IPS-NIHi7 (cell line): ENCODE measurements around the gene CD300H.
"Not testable (repeated sequence)": the region's sequence is repeated elsewhere in the genome, so short reads cannot be mapped to it uniquely, and the experiment has no call there.

Source experiments
- DNase-seq: peaks from one replicate; pipeline ENCODE4 v3.0.0; 2012; ENCODE audit warnings: mixed read lengths; ENCODE audit errors: extremely low spot score

CD300H gene

GRCh38 chr17:74526681-74527080 is 40.6 kb downstream of the CD300H start:
- no peak for DNase-seq

DNA sequence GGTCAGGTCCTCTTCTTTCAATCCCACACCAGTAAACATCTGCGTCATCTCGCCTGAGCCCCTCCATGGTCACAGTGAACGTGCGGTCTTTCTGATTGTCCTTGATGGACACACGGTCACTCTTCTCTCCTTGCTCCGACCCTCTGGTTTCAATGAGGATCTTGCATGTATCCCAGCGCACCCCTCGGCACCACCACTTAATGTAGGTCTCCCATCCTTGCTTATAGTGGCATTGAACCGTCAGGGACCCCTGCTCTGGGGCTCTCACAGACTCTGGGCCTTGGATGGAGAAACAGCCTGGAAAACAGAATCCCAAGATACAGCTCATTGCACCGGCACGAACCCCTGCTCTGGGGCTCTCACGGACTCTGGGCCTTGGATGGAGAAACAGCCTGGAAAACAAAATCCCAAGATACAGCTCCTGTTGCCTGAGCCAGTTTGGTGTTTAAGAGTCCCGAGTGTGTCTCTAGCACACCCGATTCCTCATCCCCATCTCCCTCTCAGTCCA is 41.5 kb downstream of the CD300H start:
- no peak for DNase-seq

- peak; percentile 6 for DNase-seq
Observed at GRCh38 chr17:74525465-74525725, 41.9 kb downstream of the CD300H start.

DNA sequence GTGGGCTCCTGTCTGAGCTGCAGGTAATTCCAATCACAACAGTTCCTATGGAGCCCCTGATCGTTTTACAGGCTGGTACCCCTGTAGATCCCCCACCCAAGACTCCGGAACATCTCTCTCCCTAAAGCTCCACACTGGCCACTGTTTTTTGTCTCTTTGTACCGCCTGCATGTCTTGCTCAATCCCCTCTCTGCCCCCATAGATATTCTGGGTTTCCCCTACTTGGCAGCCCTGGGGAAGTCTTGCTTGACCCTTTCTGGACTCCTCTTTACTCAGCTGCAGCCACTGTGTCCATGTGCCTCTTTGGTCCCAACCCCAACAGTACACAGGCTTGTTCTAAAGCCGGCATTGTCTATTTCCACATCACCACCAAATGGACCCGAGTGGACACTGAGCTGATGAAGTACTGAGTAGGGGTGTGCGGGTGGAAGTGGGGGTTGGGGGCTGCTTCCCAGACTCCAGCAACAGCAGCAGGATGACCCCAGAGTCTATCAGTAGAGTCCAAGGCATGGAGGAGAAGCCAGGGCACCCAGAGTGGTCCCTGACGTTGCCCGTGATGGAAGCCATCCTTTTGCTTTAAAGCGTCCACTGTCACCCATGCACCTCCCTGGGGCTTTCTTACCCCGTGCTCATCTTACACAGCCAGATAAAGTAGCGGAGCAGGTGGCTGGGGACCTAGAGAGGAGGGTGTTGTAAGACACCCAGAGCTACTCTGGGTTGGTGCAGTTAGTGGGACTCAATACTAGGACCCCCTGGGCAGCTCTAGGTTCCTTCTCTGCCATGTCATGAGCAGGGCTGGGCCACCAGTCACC is 42.5 kb downstream of the CD300H start:
- no peak for DNase-seq

- no peak for DNase-seq
Observed at GRCh38 chr17:74523308-74523707, 44.0 kb downstream of the CD300H start.

DNA sequence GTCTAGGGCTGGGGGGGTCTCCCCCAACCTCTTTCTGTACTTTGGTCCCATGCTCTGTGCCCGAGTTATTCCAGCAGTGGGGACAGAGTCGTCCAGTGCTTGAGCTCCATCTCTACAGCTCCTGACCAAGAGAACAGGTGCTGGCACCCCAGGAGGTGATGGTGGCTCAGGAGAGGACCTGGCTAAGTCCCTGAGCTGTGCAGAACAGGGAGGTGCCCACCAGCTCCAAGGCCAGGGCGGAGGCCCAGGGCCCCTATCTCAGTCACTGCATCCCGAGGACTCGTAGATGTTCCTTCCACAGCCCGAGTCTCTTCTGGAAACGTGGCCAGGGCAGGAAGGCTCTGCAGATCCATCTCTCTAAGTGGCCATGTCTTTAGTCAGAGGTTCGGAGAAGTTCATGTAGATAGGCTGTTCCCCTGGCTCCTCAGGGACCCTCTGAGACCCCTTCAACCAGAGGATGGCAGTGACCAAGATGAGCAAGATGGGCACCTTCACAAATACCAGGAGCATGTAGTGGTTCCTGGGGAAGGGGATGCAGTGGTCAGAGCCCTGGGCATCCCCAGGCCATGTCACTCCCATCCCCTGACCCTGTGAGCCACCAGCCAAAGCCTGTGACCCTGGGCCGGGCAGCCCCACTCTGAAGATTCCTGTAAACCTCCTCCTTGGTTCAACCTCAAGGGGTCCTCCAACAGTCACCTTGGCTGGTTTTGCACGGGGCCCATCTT is 44.8 kb downstream of the CD300H start:
- DNase-seq = peak; percentile 5

DNA sequence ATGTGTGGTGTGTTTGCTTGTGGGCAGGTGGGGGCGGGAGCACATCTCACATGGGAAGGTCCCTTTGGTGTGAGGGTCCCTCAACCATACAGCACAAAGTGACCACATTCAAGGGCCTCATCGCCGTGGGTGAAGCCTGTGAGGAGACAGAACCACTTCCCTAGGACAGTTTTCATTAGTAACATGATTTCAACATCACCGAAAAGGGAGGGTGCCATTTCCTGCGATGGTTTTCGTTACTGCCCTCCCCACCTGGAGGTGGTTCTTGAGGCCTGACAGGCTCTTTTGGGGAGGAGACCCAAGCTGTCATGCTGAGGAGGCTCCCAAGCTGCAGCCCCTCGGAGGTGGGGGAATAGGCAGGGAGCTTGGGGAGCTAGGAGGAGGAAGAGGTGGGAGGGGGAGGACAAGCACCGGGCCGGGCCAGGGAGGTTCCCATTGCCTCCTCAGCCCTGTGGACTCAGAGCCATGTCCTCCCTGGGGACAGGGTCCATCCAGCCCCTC is 45.6 kb downstream of the CD300H start:
- DNase-seq = peak; percentile 7

GRCh38 chr17:74520790-74521480 is 46.4 kb downstream of the CD300H start:
- peak; percentile 4 for DNase-seq

- DNase-seq = no peak
Observed at GRCh38 chr17:74520016-74520434, 47.3 kb downstream of the CD300H start.

GRCh38 chr17:74518413-74518981 is 48.8 kb downstream of the CD300H start:
- DNase-seq = not testable (repeated sequence)

DNA sequence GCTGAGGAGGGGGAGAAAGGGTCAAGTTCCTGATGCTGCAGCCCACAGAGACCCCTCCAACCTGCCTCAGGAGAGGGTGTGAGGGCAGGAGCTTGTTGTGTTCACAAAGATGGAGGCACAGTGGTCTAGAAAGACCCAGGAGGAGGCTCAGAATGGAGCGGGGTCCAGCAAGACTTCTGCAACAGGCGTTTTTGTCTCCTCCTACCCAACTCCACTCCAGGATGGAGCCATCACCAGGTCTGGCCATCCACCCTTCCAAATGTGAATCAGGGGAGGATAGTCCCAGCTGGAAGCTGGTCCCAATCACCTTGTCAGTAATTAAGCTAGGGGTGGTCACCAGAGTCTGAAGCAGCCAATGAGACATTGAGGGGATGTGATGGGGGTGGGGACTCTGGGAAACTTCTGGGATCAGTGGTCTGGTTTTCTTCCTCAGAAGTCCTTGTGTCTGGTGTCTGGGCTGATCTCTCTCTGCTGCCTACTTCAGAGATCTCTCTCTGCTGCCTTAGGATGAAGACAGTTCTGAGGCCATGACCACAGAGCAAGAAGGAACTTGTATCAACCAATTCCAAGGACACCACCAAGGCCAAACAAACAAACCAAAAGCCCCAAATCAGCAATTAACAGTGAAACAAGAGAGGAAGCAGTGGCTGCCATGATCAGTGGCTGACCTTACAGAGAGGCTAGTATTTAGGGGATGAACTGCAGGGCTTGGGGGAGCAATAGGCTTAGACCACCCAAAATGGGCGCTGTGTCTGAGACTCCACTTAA is 50.6 kb downstream of the CD300H start:
- no peak for DNase-seq

DNA sequence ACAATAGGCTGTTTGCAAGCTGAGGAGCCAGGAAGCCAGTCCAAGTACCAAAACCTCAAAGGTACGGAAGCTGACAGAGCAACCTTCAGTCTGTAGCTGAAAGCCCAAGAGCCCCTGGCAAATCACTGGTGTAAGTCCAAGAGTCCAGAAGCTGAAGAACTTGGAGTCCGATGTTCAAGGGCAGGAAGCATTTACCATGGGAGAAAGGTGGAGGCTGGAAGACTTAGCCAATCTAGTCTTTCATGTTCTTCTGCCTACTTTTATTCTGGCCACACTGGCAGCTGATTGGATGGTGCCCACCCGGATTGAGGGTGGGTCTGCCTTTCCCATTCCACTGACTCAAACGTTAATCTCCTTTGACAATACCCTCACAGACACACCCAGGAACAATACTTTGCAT is 51.4 kb downstream of the CD300H start:
- no peak for DNase-seq

DNA sequence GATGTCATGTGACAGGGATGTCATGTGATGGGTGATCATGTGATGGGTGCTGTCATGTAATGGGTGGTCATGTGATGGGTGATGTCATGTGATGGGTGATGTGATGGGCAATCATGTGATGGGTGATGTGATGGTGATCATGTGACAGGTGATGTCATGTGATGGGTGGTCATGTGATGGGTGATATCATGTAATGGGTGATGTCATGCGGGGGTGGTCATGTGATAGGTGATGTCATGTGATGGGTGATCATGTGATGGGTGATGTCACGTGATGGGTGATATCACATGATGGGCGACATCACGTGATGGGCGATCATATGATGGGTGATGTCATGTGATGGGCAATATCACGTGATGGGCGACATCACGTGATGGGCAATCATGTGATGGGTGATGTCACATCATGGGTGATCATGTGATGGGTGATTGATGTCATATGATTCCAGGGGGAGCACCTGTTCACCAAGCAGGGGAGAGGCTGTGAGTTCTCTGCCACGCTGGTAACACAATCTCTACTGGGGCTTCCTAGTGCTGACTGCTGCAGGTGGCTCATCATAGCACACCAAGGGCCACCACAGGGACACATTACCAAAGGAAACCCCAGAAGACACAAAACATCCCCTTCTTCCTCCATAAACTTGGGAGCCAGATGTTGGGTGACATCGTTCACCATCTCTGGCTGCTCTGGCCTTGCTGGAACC is 52.5 kb downstream of the CD300H start:
- peak; percentile 7 for DNase-seq

DNA sequence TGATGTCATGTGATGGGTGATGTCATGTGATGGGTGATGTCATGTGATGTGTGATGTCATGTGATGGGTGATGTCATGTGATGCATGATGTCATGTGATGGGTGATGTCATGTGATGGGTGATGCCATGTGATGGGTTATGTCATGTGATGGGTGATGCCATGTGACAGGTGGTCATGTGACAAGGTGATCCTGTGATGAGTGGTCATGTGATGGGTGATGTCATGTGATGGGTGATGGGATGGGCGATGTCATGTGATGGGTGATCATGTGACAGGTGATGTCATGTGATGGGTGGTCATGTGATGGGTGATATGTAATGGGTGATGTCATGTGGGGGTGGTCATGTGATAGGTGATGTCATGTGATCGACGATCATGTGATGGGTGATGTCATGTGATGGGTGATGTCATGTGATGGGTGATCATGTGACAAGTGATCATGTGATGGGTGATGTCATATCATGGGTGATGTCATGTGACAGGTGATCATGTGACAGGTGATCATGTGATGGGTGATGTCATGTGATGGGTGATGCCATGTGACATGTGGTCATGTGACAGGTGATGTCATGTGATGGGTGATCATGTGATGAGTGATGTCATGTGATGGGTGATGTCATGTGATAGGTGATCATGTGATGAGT is 53.2 kb downstream of the CD300H start:
- peak; percentile 8 for DNase-seq

- no peak for DNase-seq
Observed at GRCh38 chr17:74512624-74513091, 54.7 kb downstream of the CD300H start.

DNA sequence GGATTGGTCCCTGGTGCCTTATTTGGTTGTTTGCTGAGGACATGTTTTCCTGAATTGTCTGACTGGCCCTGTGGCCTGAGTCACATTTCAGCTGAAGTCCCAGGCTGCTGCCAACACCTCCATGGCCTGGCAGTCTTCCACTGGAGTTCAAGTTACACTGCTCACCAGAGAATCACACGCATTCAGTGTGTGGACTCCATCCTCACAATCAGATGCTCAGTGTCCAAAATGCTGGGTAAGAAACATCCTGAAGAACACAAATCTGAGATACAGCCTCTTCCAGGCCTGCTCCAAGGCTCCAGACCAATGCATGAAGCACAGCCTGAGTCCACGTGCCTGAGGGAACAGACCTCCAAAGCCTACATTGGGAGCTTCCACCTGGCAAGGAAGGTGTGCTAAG is 55.3 kb downstream of the CD300H start:
- DNase-seq = no peak
